Spleen (tissue), 11 donors: ENCODE measurements around the gene STAG1. TPM values are rescaled to one million over a fixed set of nuclear protein-coding genes. Genes with fewer than 3 reads are reported as not detected.

Experiments
- DNase-seq: peaks from one replicate; pipeline ENCODE4 v3.0.0-alpha.2; 2020
- H3K27ac ChIP-seq, 8 donors: fragments of 200-600 bp; sonication (generic) in 7 of 8; 1 replicate in 4 of 8; 2 replicates in 4 of 8; pipeline versions ENCODE4 v1.5.0 to v1.8.0; 2016 to 2021; ENCODE audit warnings: inconsistent platforms in 4 of 8, mild to moderate bottlenecking in 4 of 8, moderate library complexity in 1 of 8
- H3K27me3 ChIP-seq, 7 donors: fragments of 200-600 bp; sonication (generic) in 6 of 7; replicated peaks in 1 of 7; 1 replicate in 4 of 7; 2 replicates in 3 of 7; pipeline versions ENCODE4 v1.5.0 to v1.8.0; 2016 to 2021; ENCODE audit warnings: inconsistent platforms in 3 of 7, mild to moderate bottlenecking in 1 of 7
- H3K36me3 ChIP-seq, 6 donors: fragments of 200-600 bp; sonication (generic) in 5 of 6; 1 replicate in 4 of 6; 2 replicates in 2 of 6; pipeline versions ENCODE4 v1.5.0 to v1.8.0; 2016 to 2021; ENCODE audit warnings: inconsistent platforms in 2 of 6
- H3K4me1 ChIP-seq, 6 donors: fragments of 200-600 bp; sonication (generic) in 5 of 6; 1 replicate in 3 of 6; 2 replicates in 3 of 6; pipeline versions ENCODE4 v1.5.0 to v1.8.0; 2016 to 2021; ENCODE audit warnings: inconsistent platforms in 3 of 6
- H3K4me3 ChIP-seq, 8 donors: fragments of 200-600 bp; sonication (generic) in 7 of 8; 1 replicate in 4 of 8; 2 replicates in 4 of 8; pipeline versions ENCODE4 v1.5.0 to v1.8.0; 2016 to 2021; ENCODE audit warnings: inconsistent platforms in 4 of 8, mild to moderate bottlenecking in 4 of 8, moderate library complexity in 2 of 8
- H3K9me3 ChIP-seq, 8 donors: fragments of 200-600 bp; sonication (generic) in 7 of 8; 1 replicate in 4 of 8; 2 replicates in 4 of 8; pipeline versions ENCODE4 v1.5.0 to v1.8.0; 2016 to 2021; ENCODE audit warnings: inconsistent platforms in 4 of 8
- CTCF ChIP-seq, 11 experiments: fragments of 200-600 bp in 7 of 11; fragments of 450-650 bp in 4 of 11; sonication (generic) in 4 of 11; IDR thresholded peaks in 8 of 11; conservative IDR thresholded peaks in 3 of 11; 1 replicate in 7 of 11; 2 replicates in 4 of 11; pipeline versions ENCODE4 v1.4.0 to v1.8.0; 2016 to 2021; ENCODE audit warnings: antibody characterized with exemption in 11 of 11, inconsistent platforms in 4 of 11, mild to moderate bottlenecking in 1 of 11
- POLR2A ChIP-seq, 3 donors: fragments of 450-650 bp; IDR thresholded peaks; one replicate each; pipeline ENCODE4 v1.5.1; 2017; ENCODE audit warnings: antibody characterized with exemption in 3 of 3, mild to moderate bottlenecking in 1 of 3
- POLR2AphosphoS5 ChIP-seq, 3 donors: sonication (generic); formaldehyde crosslinking; IDR thresholded peaks; one replicate each; pipeline ENCODE4 v1.5.1; 2017; ENCODE audit warnings: antibody characterized with exemption in 3 of 3
- WGBS, 5 donors: extraction: QIAGEN DNeasy Blood & Tissue Kit in 3 of 5; methylation state at CpG; one replicate each; pipeline versions ENCODE4 v1.1.5 to v1.1.7; 2013 to 2018; 5-methylcytosine and 5-hydroxymethylcytosine counted together
- intact Hi-C: fragments of 100-400 bp; cut with DNase I; formaldehyde crosslinking; loops from one replicate; pipeline ENCODE4 v1.15.0; 2023; ENCODE audit warnings: low total_unique reads
- polyA plus RNA-seq, 3 donors: library from polyadenylated mRNA; stranded (reverse); fragments of 200-250 nt; gene quantifications; one replicate each; pipeline ENCODE4 v1.2.1, GENCODE V29; 2013
- total RNA-seq, 7 donors: library from RNA; depleted of rRNA in 3 of 7; stranded (reverse); fragments of >200 nt in 3 of 7; fragmentation: NEBNext Ultra II Directional in 4 of 7; extraction: Animal tissue kit (Norgen Biotek cat#: 25700) in 4 of 7; gene quantifications; one replicate each; pipeline versions ENCODE4 v1.1.0 to v1.2.1, GENCODE V29; 2016 to 2021
- donor health status: healthy with polysubstance abuse.
- donor health status: DM: no; HTN: no; CAD: no; lungs with moderate emphysema.
- donor health status: DM: no; HTN: no; CAD: no.
- donor health status: Bipolar disorder and iron deficiency.
- donor health status: healthy.
- donor health status: DM: no; HTN: no; CAD: no.
- donor health status: DM: yes; HTN: yes; CAD: no.

STAG1 gene
- total and polyA plus RNA-seq, 10 donors = 7.2 to 61.6 (median 47.3) TPM

DNA sequence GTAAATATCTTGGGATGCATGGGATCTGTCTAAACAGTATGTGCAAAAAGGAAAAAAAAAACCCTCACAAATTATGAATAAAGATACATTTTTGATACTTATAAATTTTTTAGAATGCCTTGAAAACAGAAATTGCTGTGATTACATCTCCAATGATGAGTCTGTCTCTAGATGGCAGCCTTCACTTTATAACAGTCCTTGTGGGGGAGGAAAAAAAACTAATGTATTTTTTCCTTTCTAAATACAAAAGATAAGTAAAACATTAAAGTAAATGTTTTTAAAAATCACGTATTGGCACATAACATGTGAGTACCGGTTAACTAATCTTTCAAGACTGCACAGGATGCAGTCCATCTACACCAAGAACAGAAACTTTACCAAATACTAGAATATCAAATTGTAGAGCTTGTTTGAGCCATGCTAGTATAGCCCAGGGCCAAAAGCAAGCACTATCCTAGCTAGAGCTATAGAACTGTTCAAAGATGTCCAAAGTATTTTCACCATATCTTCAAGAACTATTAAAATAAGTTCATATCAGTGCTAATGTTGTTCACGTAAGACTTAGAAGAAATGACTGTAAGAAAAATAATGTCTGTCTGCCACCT, 206.4 kb downstream of the STAG1 start:
- DNase-seq = no peak
- no peak overlapping the region for H3K4me3 ChIP-seq
- 72 to 86% (median 81%) methylated on average over 3 of the region's 3 CpGs for WGBS, 5 donors
- TF ChIP-seq POLR2A (IDR thresholded peaks at IDR 0.05) (no peak), CTCF (IDR thresholded peaks at IDR 0.05 in 8 of 11, conservative IDR thresholded peaks at IDR 0.05 in 3 of 11) (peak in 2 of 11 experiments; percentile 15 to 28), POLR2AphosphoS5 (IDR thresholded peaks at IDR 0.05) (no peak)
- no peaks in the 10 kb centered on the region for H3K27me3 ChIP-seq
- H3K27ac ChIP-seq = peak overlapping the region in 1 of 8 donors; percentile 73
- H3K36me3 ChIP-seq = no peaks in the 10 kb centered on the region
- H3K4me1 ChIP-seq = peaks cover 0 to 65% (median 11%) of the 10 kb centered on the region in 6 donors
- intact Hi-C loops = no loop called here
- H3K9me3 ChIP-seq = no peaks in the 10 kb centered on the region

DNA sequence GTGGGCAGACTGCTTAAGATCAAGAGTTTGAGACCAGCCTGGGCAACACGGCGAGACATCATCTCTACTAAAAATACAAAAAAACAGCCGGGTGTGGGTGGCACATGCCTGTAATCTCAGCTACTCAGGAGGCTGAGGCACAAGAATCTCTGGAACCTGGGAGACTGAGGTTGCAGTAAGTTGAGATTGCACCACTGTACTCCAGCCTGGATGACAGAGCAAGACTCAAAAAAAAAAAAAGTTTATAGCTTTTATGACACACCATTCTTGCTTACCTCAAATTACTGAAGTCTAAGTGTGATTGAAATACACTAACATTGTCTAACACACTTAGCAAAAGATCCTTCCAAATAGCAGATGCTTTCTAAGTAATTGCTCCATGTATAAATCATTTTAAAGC, 207.6 kb downstream of the STAG1 start:
- TF ChIP-seq POLR2AphosphoS5 (IDR thresholded peaks at IDR 0.05) = no peak
- no peak for TF ChIP-seq CTCF (IDR thresholded peaks at IDR 0.05 in 8 of 11, conservative IDR thresholded peaks at IDR 0.05 in 3 of 11)
- TF ChIP-seq POLR2A (IDR thresholded peaks at IDR 0.05) = no peak
- DNase-seq = no peak
- 92 to 98% (median 94%) methylated on average over 3 of the region's 3 CpGs for WGBS, 5 donors
- H3K27me3 ChIP-seq = no peaks in the 10 kb centered on the region
- no peaks in the 10 kb centered on the region for H3K36me3 ChIP-seq
- H3K9me3 ChIP-seq = no peaks in the 10 kb centered on the region
- intact Hi-C loops = no loop called here
- H3K27ac ChIP-seq = peak overlapping the region in 4 of 8 donors; percentile 69 to 74 (median 73)
- H3K4me1 ChIP-seq = peaks cover 0 to 60% (median 11%) of the 10 kb centered on the region in 6 donors
- no peak overlapping the region for H3K4me3 ChIP-seq

DNA sequence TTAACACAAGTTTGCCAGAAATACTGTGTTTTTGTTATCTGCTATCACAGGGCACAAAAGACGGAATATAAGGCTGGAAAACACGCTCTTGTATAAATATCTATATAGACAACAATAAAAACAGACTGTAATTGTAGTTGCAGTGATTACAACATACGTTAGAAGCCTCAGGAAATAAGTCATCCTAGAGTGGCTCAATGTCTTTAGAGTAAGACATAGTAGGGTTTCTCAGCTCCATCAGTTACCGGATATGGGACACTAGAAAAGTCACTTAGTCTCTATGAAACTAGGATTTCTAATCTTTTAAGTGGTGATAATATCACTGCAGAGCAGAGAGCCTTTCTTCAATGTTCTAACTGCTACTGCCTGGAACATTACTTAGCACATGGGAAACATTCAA, 208.8 kb downstream of the STAG1 start:
- Histone ChIP-seq H3K9me3 (no peaks in the 10 kb centered on the region), H3K36me3 (peaks cover 0 to 10% (median 0%) of the 10 kb centered on the region in 6 donors), H3K27me3 (no peaks in the 10 kb centered on the region), H3K27ac (peak overlapping the region in 6 of 8 donors; percentile 34 to 74 (median 71)), H3K4me3 (no peak overlapping the region), H3K4me1 (peaks cover 0 to 53% (median 9%) of the 10 kb centered on the region in 6 donors)
- intact Hi-C loops = no loop called here
- 55 to 80% (median 68%) methylated on average over 4 of the region's 4 CpGs for WGBS, 5 donors
- DNase-seq = no peak
- TF ChIP-seq POLR2A (IDR thresholded peaks at IDR 0.05) = no peak

GRCh38 chr3:136535906-136536305, 216.3 kb downstream of the STAG1 start:
- TF ChIP-seq POLR2AphosphoS5 (IDR thresholded peaks at IDR 0.05) = no peak
- TF ChIP-seq POLR2A (IDR thresholded peaks at IDR 0.05) = no peak
- TF ChIP-seq CTCF (IDR thresholded peaks at IDR 0.05 in 8 of 11, conservative IDR thresholded peaks at IDR 0.05 in 3 of 11) = no peak
- WGBS, 5 donors = 96 to 98% (median 97%) methylated on average over 3 of the region's 3 CpGs
- Histone ChIP-seq H3K4me1 (no peaks in the 10 kb centered on the region), H3K36me3 (peaks cover 0 to 36% (median 0%) of the 10 kb centered on the region in 6 donors), H3K27ac (no peak overlapping the region), H3K4me3 (no peak overlapping the region), H3K9me3 (peaks cover 2 to 22% (median 18%) of the 10 kb centered on the region in 8 donors), H3K27me3 (no peaks in the 10 kb centered on the region)
- no peak for DNase-seq
- intact Hi-C loops = no loop called here
